Measurements from ENCODE around the gene MSH2.
"Not testable (repeated sequence)": the region's sequence is repeated elsewhere in the genome, so short reads cannot be mapped to it uniquely, and the experiment has no call there.

The MSH2 gene

GRCh38 chr2:47483191-47483590, 80.2 kb downstream of the MSH2 start:
- no peak for DNase-seq (ENCODE audit: low read depth, low spot score)

GRCh38 chr2:47484396-47484795, 81.4 kb downstream of the MSH2 start:
- no peak for DNase-seq (ENCODE audit: low read depth, low spot score)

GRCh38 chr2:47485177-47485576, 82.2 kb downstream of the MSH2 start:
- DNase-seq (ENCODE audit: low read depth, low spot score) = no peak

- DNase-seq (ENCODE audit: low read depth, low spot score) = no peak
Observed at GRCh38 chr2:47485751-47486300, 82.9 kb downstream of the MSH2 start.

GRCh38 chr2:47486841-47487497, 84.0 kb downstream of the MSH2 start:
- no peak for DNase-seq (ENCODE audit: low read depth, low spot score)

- no peak for DNase-seq (ENCODE audit: low read depth, low spot score)
Observed at GRCh38 chr2:47487498-47487875, 84.5 kb downstream of the MSH2 start.

- no peak for DNase-seq (ENCODE audit: low read depth, low spot score)
Observed at GRCh38 chr2:47488870-47489584, 86.1 kb downstream of the MSH2 start.

- no peak for DNase-seq (ENCODE audit: low read depth, low spot score)
Observed at GRCh38 chr2:47490406-47490805, 87.5 kb downstream of the MSH2 start.

GRCh38 chr2:47493317-47494035, 90.5 kb downstream of the MSH2 start:
- DNase-seq (ENCODE audit: low read depth, low spot score) = no peak

- no peak for DNase-seq (ENCODE audit: low read depth, low spot score)
Observed at GRCh38 chr2:47494267-47495130, 91.5 kb downstream of the MSH2 start.

GRCh38 chr2:47497843-47498460, 95.0 kb downstream of the MSH2 start:
- no peak for DNase-seq (ENCODE audit: low read depth, low spot score)

GRCh38 chr2:47499093-47499492, 96.1 kb downstream of the MSH2 start:
- no peak for DNase-seq (ENCODE audit: low read depth, low spot score)

GRCh38 chr2:47499621-47500309, 96.8 kb downstream of the MSH2 start:
- DNase-seq (ENCODE audit: low read depth, low spot score) = no peak

GRCh38 chr2:47501374-47502200, 98.6 kb downstream of the MSH2 start:
- peak; percentile 43 for DNase-seq (ENCODE audit: low read depth, low spot score)

- not testable (repeated sequence) for DNase-seq (ENCODE audit: low read depth, low spot score)
Observed at GRCh38 chr2:47502498-47502897, 99.5 kb downstream of the MSH2 start.

GRCh38 chr2:47503481-47504070, 100.6 kb downstream of the MSH2 start:
- DNase-seq (ENCODE audit: low read depth, low spot score) = no peak

GRCh38 chr2:47504174-47504810, 101.3 kb downstream of the MSH2 start:
- no peak for DNase-seq (ENCODE audit: low read depth, low spot score)

- DNase-seq (ENCODE audit: low read depth, low spot score) = no peak
Observed at GRCh38 chr2:47506024-47506423, 103.1 kb downstream of the MSH2 start.

- no peak for DNase-seq (ENCODE audit: low read depth, low spot score)
Observed at GRCh38 chr2:47506436-47506835, 103.5 kb downstream of the MSH2 start.
